AG04450 (cell line): ENCODE measurements around the gene STRADB. TPM values are rescaled to one million over a fixed set of nuclear protein-coding genes. Genes with fewer than 3 reads are reported as not detected.

Source experiments
- CTCF ChIA-PET: fragments of 300-600, 350-600 bp; formaldehyde crosslinking; extraction: SDS; loops from one replicate; lab custom pipeline; 2022; ENCODE audit warnings: antibody characterized with exemption, inconsistent platforms; lab: Charles Lee
- POLR2A ChIA-PET: fragments of 350-600 bp; formaldehyde crosslinking; extraction: SDS; loops from one replicate; lab custom pipeline; 2021; ENCODE audit warnings: antibody characterized with exemption, inconsistent platforms; lab: Yijun Ruan, JAX
- DNase-seq: peaks from one replicate; pipeline ENCODE4 v3.0.0-alpha.2; 2011; ENCODE audit warnings: low read depth, low spot score
- H3K27ac ChIP-seq: one replicate; pipeline ENCODE4 v1.5.1; 2012; ENCODE audit warnings: low read depth, low read length, control low read depth
- H3K27me3 ChIP-seq: one replicate; pipeline ENCODE4 v1.6.0; 2012; ENCODE audit warnings: low read length; ENCODE audit not compliant: control insufficient read depth, insufficient read depth
- H3K4me3 ChIP-seq: 2 replicates; pipeline ENCODE4 v1.5.1; 2011; ENCODE audit warnings: mild to moderate bottlenecking, low read depth, low read length, control low read depth
- H3K9me3 ChIP-seq: 2 replicates; pipeline ENCODE4 v1.5.1; 2012; ENCODE audit warnings: low read length; ENCODE audit not compliant: control insufficient read depth, insufficient read depth
- CTCF ChIP-seq: IDR thresholded peaks from 2 replicates; pipeline ENCODE4 v1.5.1; 2011; ENCODE audit warnings: low read depth, low read length, control low read depth, inconsistent platforms
- polyA plus RNA-seq: library from polyadenylated mRNA; depleted of rRNA; stranded (reverse); fragments of >200 nt; gene quantifications from 2 replicates; pipeline ENCODE4 v1.2.3, GENCODE V29; 2011

STRADB gene
- polyA plus RNA-seq, 1 experiment, result 34.7 TPM

GRCh38 chr2:201430839-201431238 is 20.7 kb upstream of the STRADB start:
- Histone ChIP-seq H3K27ac (no peak overlapping the region), H3K4me3 (no peak overlapping the region), H3K9me3 (peaks cover 3% of the 10 kb centered on the region; the same call in 1 of the 2 replicates), H3K27me3 (no peaks in the 10 kb centered on the region)
- ChIA-PET POLR2A (no interaction called here), CTCF (no interaction called here)
- no peak for DNase-seq
- TF ChIP-seq CTCF, result no peak

- H3K27me3 ChIP-seq, result no peaks in the 10 kb centered on the region
- H3K4me3 ChIP-seq, result no peak overlapping the region
- no peak for DNase-seq
- H3K9me3 ChIP-seq, result peaks cover 3% of the 10 kb centered on the region; the same call in 1 of the 2 replicates
- ChIA-PET CTCF (no interaction called here), POLR2A (interaction anchor here (1.4 to 1.9 kb wide), 2 partner anchors 18 to 19 kb away, joined by 4 to 11 read pairs; partner anchors contain the start of genes STRADB and TRAK2)
- TF ChIP-seq CTCF, result no peak
- H3K27ac ChIP-seq, result no peak overlapping the region
These were observed 19.4 kb upstream of the STRADB start for GRCh38 chr2:201432038-201432620.

GRCh38 chr2:201432621-201433393 is 18.7 kb upstream of the STRADB start:
- ChIA-PET POLR2A (interaction anchor here (1.4 to 1.9 kb wide), 2 partner anchors 18 to 19 kb away, joined by 4 to 11 read pairs; partner anchors contain the start of genes STRADB and TRAK2), CTCF (interaction anchor here (0.5 to 0.9 kb wide), 2 partner anchors 18 to 526 kb away, joined by 3 to 4 read pairs; partner anchors contain the start of genes STRADB and TRAK2)
- H3K27ac ChIP-seq, result no peak overlapping the region
- DNase-seq, result no peak
- no peak for TF ChIP-seq CTCF
- peaks cover 3% of the 10 kb centered on the region; the same call in 1 of the 2 replicates for H3K9me3 ChIP-seq
- H3K27me3 ChIP-seq, result no peaks in the 10 kb centered on the region
- H3K4me3 ChIP-seq, result no peak overlapping the region

- no peak for DNase-seq
- Histone ChIP-seq H3K27ac (no peak overlapping the region), H3K4me3 (no peak overlapping the region), H3K9me3 (peaks cover 3% of the 10 kb centered on the region; the same call in 1 of the 2 replicates), H3K27me3 (no peaks in the 10 kb centered on the region)
- POLR2A ChIA-PET, result interaction anchor here (1.4 to 1.9 kb wide), 2 partner anchors 18 to 20 kb away, joined by 4 to 11 read pairs; partner anchors contain the start of genes STRADB and TRAK2
- CTCF ChIA-PET, result interaction anchor here (0.5 to 0.9 kb wide), 2 partner anchors 18 to 527 kb away, joined by 3 to 4 read pairs; partner anchors contain the start of genes STRADB and TRAK2
- TF ChIP-seq CTCF, result no peak
These were observed 18.0 kb upstream of the STRADB start for GRCh38 chr2:201433394-201433995.
